ENCODE data around the gene WDR33. TPM values are rescaled to one million over a fixed set of nuclear protein-coding genes. Genes with fewer than 3 reads are reported as not detected.

Gene WDR33
- total and polyA plus RNA-seq, 2 donors from 2014 or later, result 19.8 to 60.2 TPM

GRCh38 chr2:127690696-127691095, 120.3 kb downstream of the WDR33 start:
- Histone ChIP-seq H3K4me3 (ENCODE audit: low read length in 3 of 3) (no peak overlapping the region), H3K27me3 (ENCODE audit: control insufficient read depth, insufficient read depth, low read length) (no peaks in the 10 kb centered on the region), H3K9me3 (ENCODE audit: control insufficient read depth in 2 of 3, insufficient read depth in 1 of 3, low read length in 3 of 3) (peaks cover 0 to 9% (median 0%) of the 10 kb centered on the region in 3 donors), H3K9ac (ENCODE audit: low read length in 3 of 3) (no peak overlapping the region), H3K4me1 (ENCODE audit: control insufficient read depth in 2 of 3, insufficient read depth in 2 of 3, low read depth in 1 of 3, low read length in 3 of 3) (no peaks in the 10 kb centered on the region), H3K36me3 (ENCODE audit: control insufficient read depth in 2 of 3, insufficient read depth in 3 of 3, low read length in 3 of 3) (no peaks in the 10 kb centered on the region), H3K27ac (ENCODE audit: low read depth in 2 of 2, low read length in 2 of 2) (no peak overlapping the region)
- DNase-seq, result no peak
- intact Hi-C loops (cut with DNase I), result no loop called here
- no peak for FAIRE-seq
- TF ChIP-seq CTCF (IDR thresholded peaks at IDR 0.05; ENCODE audit: borderline replicate concordance, extremely low read depth, insufficient read depth), result no peak

- no peak for FAIRE-seq
Measured at GRCh38 chr2:127688405-127688804, 122.6 kb downstream of the WDR33 start.

GRCh38 chr2:127685410-127686080, 125.4 kb downstream of the WDR33 start:
- no peak overlapping the region for H3K27ac ChIP-seq (ENCODE audit: low read depth in 2 of 2, low read length in 2 of 2)
- DNase-seq, result no peak
- TF ChIP-seq CTCF (IDR thresholded peaks at IDR 0.05; ENCODE audit: borderline replicate concordance, extremely low read depth, insufficient read depth), result no peak
- H3K4me1 ChIP-seq (ENCODE audit: control insufficient read depth in 2 of 3, insufficient read depth in 2 of 3, low read depth in 1 of 3, low read length in 3 of 3), result peaks cover 0 to 2% (median 0%) of the 10 kb centered on the region in 3 donors
- no peak overlapping the region for H3K9ac ChIP-seq (ENCODE audit: low read length in 3 of 3)
- H3K36me3 ChIP-seq (ENCODE audit: control insufficient read depth in 2 of 3, insufficient read depth in 3 of 3, low read length in 3 of 3), result no peaks in the 10 kb centered on the region
- H3K9me3 ChIP-seq (ENCODE audit: control insufficient read depth in 2 of 3, insufficient read depth in 1 of 3, low read length in 3 of 3), result peaks cover 0 to 3% (median 0%) of the 10 kb centered on the region in 3 donors
- no peaks in the 10 kb centered on the region for H3K27me3 ChIP-seq (ENCODE audit: control insufficient read depth, insufficient read depth, low read length)
- intact Hi-C loops (cut with DNase I), result no loop called here
- FAIRE-seq, result no peak
- no peak overlapping the region for H3K4me3 ChIP-seq (ENCODE audit: low read length in 3 of 3)

More at GRCh38 chr2:127688405-127688804, 122.6 kb downstream of the WDR33 start:
- peaks cover 0 to 2% (median 0%) of the 10 kb centered on the region in 3 donors for H3K4me1 ChIP-seq (ENCODE audit: control insufficient read depth in 2 of 3, insufficient read depth in 2 of 3, low read depth in 1 of 3, low read length in 3 of 3)
- no peak for DNase-seq
- TF ChIP-seq CTCF (IDR thresholded peaks at IDR 0.05; ENCODE audit: borderline replicate concordance, extremely low read depth, insufficient read depth), result no peak
- H3K36me3 ChIP-seq (ENCODE audit: control insufficient read depth in 2 of 3, insufficient read depth in 3 of 3, low read length in 3 of 3), result no peaks in the 10 kb centered on the region
- no peak overlapping the region for H3K9ac ChIP-seq (ENCODE audit: low read length in 3 of 3)
- intact Hi-C loops (cut with DNase I), result no loop called here
- no peaks in the 10 kb centered on the region for H3K27me3 ChIP-seq (ENCODE audit: control insufficient read depth, insufficient read depth, low read length)
- H3K4me3 ChIP-seq (ENCODE audit: low read length in 3 of 3), result no peak overlapping the region
- H3K27ac ChIP-seq (ENCODE audit: low read depth in 2 of 2, low read length in 2 of 2), result no peak overlapping the region
- H3K9me3 ChIP-seq (ENCODE audit: control insufficient read depth in 2 of 3, insufficient read depth in 1 of 3, low read length in 3 of 3), result peaks cover 0 to 9% (median 0%) of the 10 kb centered on the region in 3 donors
